Body of pancreas (tissue), 4 donors: ENCODE measurements around the gene FHAD1. TPM values are rescaled to one million over a fixed set of nuclear protein-coding genes. Genes with fewer than 3 reads are reported as not detected.

ENCODE experiments used
- ATAC-seq: fragments of 150-250 bp; one replicate; pipeline ENCODE4 v1.9.1; 2016
- DNase-seq, 4 donors: peaks; one replicate each; pipeline ENCODE4 v3.0.0-alpha.2; 2019
- H3K27ac ChIP-seq, 4 donors: fragments of 200-600 bp; sonication (generic); 1 replicate in 3 of 4; 2 replicates in 1 of 4; pipeline versions ENCODE4 v1.5.1 to v1.6.1; 2016 to 2019; ENCODE audit warnings: mild to moderate bottlenecking in 1 of 4, mixed read lengths in 1 of 4, moderate library complexity in 1 of 4
- H3K27me3 ChIP-seq, 2 donors: fragments of 200-600 bp; sonication (generic); one replicate each; pipeline ENCODE4 v1.6.0; 2016; ENCODE audit warnings: mild to moderate bottlenecking in 1 of 2
- H3K36me3 ChIP-seq, 2 donors: fragments of 200-600 bp; sonication (generic); replicated peaks in 1 of 2; 2 replicates each; pipeline ENCODE4 v1.5.1; 2016; ENCODE audit warnings: low read depth in 2 of 2; ENCODE audit not compliant: insufficient read depth in 1 of 2
- H3K4me1 ChIP-seq: fragments of 200-600 bp; sonication (generic); one replicate; pipeline ENCODE4 v1.6.0; 2016
- H3K4me3 ChIP-seq, 2 donors: fragments of 200-600 bp; sonication (generic); 1 replicate in 1 of 2; 2 replicates in 1 of 2; pipeline ENCODE4 v1.5.1; 2016 to 2019
- H3K9me3 ChIP-seq, 3 donors: fragments of 200-600 bp; sonication (generic); 1 replicate in 2 of 3; 2 replicates in 1 of 3; pipeline ENCODE4 v1.5.1; 2016
- CTCF ChIP-seq, 7 experiments: fragments of 450-650 bp in 4 of 7; fragments of 200-600 bp in 3 of 7; sonication (generic) in 3 of 7; IDR thresholded peaks; one replicate each; pipeline ENCODE4 v1.5.1; 2016 to 2019; ENCODE audit warnings: antibody characterized with exemption in 7 of 7
- POLR2A ChIP-seq, 3 donors: fragments of 450-650 bp; IDR thresholded peaks; one replicate each; pipeline ENCODE4 v1.6.1; 2016; ENCODE audit warnings: antibody characterized with exemption in 3 of 3, mild to moderate bottlenecking in 2 of 3
- WGBS, 2 donors: methylation state at CpG; one replicate each; pipeline ENCODE4 v1.1.5; 2017; 5-methylcytosine and 5-hydroxymethylcytosine counted together
- intact Hi-C: fragments of 100-400 bp; cut with DNase I; formaldehyde crosslinking; loops from one replicate; pipeline ENCODE4 v1.15.1; 2023
- total RNA-seq, 2 donors: library from RNA; depleted of rRNA; stranded (reverse); fragments of >200 nt; gene quantifications; one replicate each; pipeline ENCODE4 v1.1.0, GENCODE V29; 2016

FHAD1 gene
- total RNA-seq, 2 donors from 2014 or later, result 2.9 to 4.9 TPM

GRCh38 chr1:15355968-15356625 is 109.1 kb downstream of the FHAD1 start:
- WGBS, 2 donors, result 91 to 93% methylated on average over 16 of the region's 16 CpGs
- no peak for ATAC-seq
- TF ChIP-seq POLR2A (IDR thresholded peaks at IDR 0.05) (no peak), CTCF (IDR thresholded peaks at IDR 0.05) (no peak)

GRCh38 chr1:15357612-15358207 is 110.7 kb downstream of the FHAD1 start:
- Histone ChIP-seq H3K4me1 (peaks cover 5% of the 10 kb centered on the region), H3K27ac (no peak overlapping the region), H3K9me3 (no peaks in the 10 kb centered on the region), H3K4me3 (no peak overlapping the region), H3K27me3 (no peaks in the 10 kb centered on the region), H3K36me3 (no peaks in the 10 kb centered on the region)
- ATAC-seq (no peak), DNase-seq (no peak)
- 73 to 76% methylated on average over 8 of the region's 8 CpGs for WGBS, 2 donors
- no peak for TF ChIP-seq POLR2A (IDR thresholded peaks at IDR 0.05)
- TF ChIP-seq CTCF (IDR thresholded peaks at IDR 0.05), result no peak
- intact Hi-C loops, result no loop called here

More at GRCh38 chr1:15355968-15356625, 109.1 kb downstream of the FHAD1 start:
- H3K27ac ChIP-seq, result no peak overlapping the region
- no peaks in the 10 kb centered on the region for H3K27me3 ChIP-seq
- intact Hi-C loops, result no loop called here
- no peak overlapping the region for H3K4me3 ChIP-seq
- H3K9me3 ChIP-seq, result no peaks in the 10 kb centered on the region
- H3K4me1 ChIP-seq, result peaks cover 19% of the 10 kb centered on the region
- no peak for DNase-seq
- H3K36me3 ChIP-seq, result no peaks in the 10 kb centered on the region

- H3K27me3 ChIP-seq, result no peaks in the 10 kb centered on the region
- no peak for TF ChIP-seq POLR2A (IDR thresholded peaks at IDR 0.05)
- ATAC-seq, result no peak
- H3K4me3 ChIP-seq, result no peak overlapping the region
- DNase-seq, result no peak
- H3K9me3 ChIP-seq, result no peaks in the 10 kb centered on the region
- no peaks in the 10 kb centered on the region for H3K4me1 ChIP-seq
- H3K36me3 ChIP-seq, result no peaks in the 10 kb centered on the region
- H3K27ac ChIP-seq, result no peak overlapping the region
- 82 to 85% methylated on average over 20 of the region's 20 CpGs for WGBS, 2 donors
- intact Hi-C loops, result no loop called here
Measured at GRCh38 chr1:15358565-15359133, 111.6 kb downstream of the FHAD1 start.

DNA sequence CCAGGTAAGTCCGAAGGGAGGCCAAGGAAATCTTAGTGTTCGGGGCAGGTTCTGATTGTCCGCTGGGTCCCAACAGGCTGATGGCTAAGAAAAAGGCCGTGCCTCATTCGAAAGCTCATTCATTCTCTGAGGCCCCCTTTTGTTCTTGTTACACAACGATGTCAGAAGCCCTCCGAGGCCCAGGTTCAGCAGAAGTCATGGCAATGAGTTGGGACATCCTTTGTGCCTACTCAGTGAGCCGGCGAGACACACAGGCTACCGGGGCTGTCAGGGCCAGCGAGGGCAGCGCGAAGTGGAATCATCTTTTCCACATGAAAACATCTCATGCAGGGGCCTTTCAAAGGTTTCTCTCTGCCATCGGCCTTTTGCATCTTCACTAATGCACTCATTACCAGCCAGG is 113.7 kb downstream of the FHAD1 start:
- no peaks in the 10 kb centered on the region for H3K27me3 ChIP-seq
- H3K4me3 ChIP-seq, result no peak overlapping the region
- no peaks in the 10 kb centered on the region for H3K9me3 ChIP-seq
- intact Hi-C loops, result no loop called here
- ATAC-seq, result no peak
- no peak overlapping the region for H3K27ac ChIP-seq
- no peak for DNase-seq
- WGBS, 2 donors, result 94% methylated on average over 14 of the region's 14 CpGs
- no peaks in the 10 kb centered on the region for H3K36me3 ChIP-seq
- TF ChIP-seq POLR2A (IDR thresholded peaks at IDR 0.05), result no peak
- TF ChIP-seq CTCF (IDR thresholded peaks at IDR 0.05), result no peak
- H3K4me1 ChIP-seq, result peaks cover 1% of the 10 kb centered on the region

DNA sequence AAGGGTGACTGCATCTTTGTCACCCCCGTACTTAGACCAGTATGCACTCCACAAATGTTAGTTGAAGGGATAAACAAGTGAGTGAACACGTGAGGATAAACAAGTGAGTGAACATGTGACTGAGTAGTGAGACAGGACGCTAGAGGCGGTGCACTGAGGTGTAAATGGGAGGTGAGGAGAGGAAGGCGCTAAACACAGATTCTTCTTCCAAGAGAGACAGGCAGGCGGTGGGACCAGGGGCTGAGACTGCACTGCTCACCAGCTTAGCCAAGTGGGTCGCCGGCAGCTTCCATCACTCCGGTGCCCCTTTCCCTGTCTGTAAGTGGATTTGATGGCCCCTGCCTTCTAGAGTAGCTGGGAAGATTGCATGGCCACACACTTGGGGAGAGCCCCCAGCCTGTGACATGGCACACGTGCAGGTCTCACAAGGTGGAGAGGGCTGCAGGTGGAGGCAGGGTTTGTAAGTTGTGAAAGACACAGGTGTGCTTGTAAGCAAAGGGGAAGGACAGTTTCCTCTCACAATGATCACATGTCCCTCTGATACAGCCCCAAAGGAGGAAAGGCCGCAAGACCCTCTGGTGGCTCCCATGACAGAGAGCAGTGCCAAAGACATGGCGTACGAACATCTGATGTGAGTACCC is 115.2 kb downstream of the FHAD1 start:
- Histone ChIP-seq H3K27ac (no peak overlapping the region), H3K9me3 (no peaks in the 10 kb centered on the region), H3K36me3 (no peaks in the 10 kb centered on the region), H3K4me3 (no peak overlapping the region), H3K4me1 (peaks cover 13% of the 10 kb centered on the region), H3K27me3 (no peaks in the 10 kb centered on the region)
- TF ChIP-seq CTCF (IDR thresholded peaks at IDR 0.05), result no peak
- intact Hi-C loops, result no loop called here
- DNase-seq (no peak), ATAC-seq (no peak)
- 90% methylated on average over 13 of the region's 13 CpGs for WGBS, 2 donors
